G401 (cell line): ENCODE measurements around the gene PSMD4. TPM values are rescaled to one million over a fixed set of nuclear protein-coding genes. Genes with fewer than 3 reads are reported as not detected.

Source experiments
- DNase-seq: peaks from one replicate; pipeline ENCODE4 v3.0.0-alpha.2; 2015; ENCODE audit warnings: low spot score
- in situ Hi-C: cut with HindIII; loops from 2 replicates; pipeline ENCODE4 v1.10.0; 2016; ENCODE audit warnings: low sequenced_read_pairs, mixed read lengths
- total RNA-seq: library from RNA; depleted of rRNA; stranded (reverse); fragments of >200 nt; shearing (Covaris generic); gene quantifications from 2 replicates; pipeline ENCODE4 v1.2.3, GENCODE V29; 2014; rRNA removed

The PSMD4 gene
- total RNA-seq, 1 experiment from 2014 or later, result 242 TPM

DNA sequence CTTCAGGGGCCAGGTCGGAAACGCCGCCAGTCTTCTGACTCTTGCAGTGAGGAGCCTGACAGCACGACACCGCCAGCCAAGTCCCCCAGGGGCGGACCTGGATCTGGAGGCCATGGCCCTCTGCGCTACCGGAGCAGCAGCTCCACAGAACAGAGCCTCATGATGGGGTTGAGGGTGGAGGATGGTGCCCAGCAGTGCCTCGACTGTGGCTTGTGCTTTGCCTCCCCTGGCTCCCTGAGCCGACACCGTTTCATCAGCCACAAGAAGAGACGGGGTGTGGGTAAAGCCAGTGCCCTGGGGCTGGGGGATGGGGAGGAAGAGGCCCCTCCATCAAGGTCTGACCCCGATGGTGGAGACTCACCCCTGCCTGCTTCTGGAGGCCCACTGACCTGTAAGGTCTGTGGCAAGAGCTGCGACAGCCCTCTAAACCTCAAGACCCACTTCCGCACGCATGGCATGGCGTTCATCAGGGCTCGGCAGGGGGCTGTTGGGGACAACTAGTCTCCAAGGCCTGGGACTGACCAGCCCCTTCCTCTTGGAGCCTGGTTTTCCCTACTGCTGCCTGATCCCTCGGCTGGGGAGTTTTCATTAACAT, 36.3 kb downstream of the PSMD4 start:
- in situ Hi-C loops, result no loop called here
- DNase-seq, result no peak

DNA sequence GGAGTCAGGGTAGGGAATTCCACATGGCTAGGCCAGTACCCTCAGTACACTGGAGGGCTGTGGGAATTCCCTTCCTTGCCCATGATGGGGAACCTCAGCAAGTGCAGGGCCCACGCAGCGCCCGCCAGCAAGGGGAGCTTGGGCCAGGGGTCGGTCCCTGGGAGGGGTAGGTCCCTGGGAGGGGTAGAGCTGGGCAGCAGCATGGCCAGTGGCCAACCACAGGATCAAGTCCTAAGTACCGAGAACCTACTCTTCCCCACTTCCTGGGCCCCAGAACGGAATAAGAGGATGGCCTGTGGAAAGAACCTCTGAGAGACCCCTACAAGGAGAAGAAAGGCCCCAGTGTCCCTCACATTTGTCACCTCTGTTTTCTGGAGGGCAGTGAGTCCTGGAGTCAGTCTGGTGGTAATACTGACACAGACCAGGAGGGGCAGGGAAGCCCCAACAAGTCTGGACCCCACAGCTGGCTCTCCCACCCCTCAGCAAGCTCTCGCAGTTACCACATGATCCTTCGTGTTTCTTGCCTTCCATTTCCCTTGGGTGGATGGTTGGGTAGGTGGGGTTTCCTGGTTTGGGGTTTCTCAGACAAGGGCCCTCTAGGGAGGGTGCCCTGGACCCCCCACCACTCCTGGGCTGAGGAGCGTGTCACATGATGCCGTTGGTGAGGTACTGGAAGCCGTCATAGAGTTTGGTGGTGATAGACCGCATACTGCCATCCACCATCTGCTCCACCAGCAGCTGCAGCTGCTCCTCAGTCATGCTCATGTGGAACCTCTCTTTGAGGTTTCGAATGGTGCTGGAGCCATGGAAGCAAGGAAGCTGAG, 37.9 kb downstream of the PSMD4 start:
- in situ Hi-C loops, result no loop called here
- no peak for DNase-seq

DNA sequence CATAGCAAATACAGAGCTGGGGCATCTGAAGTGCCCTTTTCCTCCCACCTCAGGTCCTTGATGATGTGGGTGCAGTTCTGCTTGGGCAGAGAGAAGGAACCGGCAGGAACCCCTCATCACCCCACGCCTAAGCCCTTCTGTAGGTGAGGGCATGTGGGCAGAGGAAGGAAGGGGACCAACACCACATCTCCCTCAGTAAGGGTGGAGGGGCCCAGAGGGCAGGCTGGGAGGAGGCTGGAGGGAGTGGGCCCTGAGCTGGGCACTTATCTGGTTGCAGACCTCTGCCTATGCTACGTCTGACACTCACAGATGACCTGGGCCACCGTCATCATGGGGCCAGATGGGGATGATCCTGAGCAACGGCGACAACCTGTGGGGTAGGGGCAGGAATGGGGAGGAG, 38.6 kb downstream of the PSMD4 start:
- in situ Hi-C loops, result no loop called here
- DNase-seq, result no peak

- in situ Hi-C loops, result no loop called here
- DNase-seq, result no peak
Measured at GRCh38 chr1:151294742-151295462, 40.4 kb downstream of the PSMD4 start.

GRCh38 chr1:151309811-151310323, 55.3 kb downstream of the PSMD4 start:
- in situ Hi-C loops, result no loop called here
- DNase-seq, result no peak

DNA sequence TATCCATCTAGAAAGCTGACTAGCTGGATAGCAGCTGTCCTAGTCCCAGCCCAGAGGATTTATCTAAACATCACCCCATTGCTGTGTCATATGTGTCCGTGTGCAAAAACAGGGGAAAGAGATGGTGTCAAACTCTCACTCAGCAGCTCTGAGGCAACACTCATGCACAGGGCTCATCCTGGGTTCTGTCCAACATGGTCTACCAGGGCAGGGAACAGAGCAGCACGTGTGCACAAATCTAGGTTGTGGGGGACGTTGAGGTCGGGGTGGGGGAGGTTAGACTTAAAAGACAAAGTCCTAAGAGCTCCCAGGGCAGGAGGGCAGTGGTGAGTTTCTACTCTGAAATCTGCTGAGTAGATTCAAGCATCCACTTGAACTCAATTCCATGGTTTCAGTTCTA, 56.5 kb downstream of the PSMD4 start:
- in situ Hi-C loops, result no loop called here
- no peak for DNase-seq

DNA sequence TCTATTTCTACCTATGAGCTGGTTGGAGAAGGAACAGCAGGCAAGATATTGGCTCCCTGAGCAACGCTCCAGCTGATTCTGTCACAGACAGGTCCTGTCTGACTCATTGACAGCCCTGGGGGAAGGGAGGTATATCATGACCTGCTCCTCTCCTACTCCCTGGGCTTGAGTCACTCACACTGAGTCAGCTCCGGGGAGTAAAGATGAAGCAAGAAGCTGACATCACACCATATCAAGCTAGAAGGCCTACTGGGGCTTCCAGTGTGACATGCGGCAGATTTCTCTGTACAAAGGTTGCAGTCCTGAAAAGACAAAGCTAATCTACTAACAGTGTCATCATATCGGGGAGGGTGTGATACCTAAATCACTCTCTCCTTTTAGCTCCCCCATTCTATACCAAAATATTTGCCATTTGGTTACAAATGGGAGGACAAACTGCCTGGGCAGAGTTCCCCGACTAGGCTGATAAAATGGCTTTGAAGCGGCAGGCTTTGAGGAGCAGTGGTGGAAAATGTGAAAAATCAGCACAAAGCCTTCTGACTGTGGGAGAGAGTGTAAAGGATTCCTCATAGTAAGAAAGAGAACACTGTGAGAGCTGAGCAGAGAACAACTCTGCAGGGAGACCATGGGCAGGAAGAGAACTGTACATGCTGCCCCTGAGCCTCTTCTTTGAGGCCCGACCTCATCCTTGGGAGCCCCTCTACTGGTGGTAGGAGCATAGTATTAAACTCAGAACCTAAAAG, 57.2 kb downstream of the PSMD4 start:
- no peak for DNase-seq
- in situ Hi-C loops, result no loop called here

GRCh38 chr1:151312411-151312810, 57.9 kb downstream of the PSMD4 start:
- DNase-seq, result no peak
- in situ Hi-C loops, result no loop called here

DNA sequence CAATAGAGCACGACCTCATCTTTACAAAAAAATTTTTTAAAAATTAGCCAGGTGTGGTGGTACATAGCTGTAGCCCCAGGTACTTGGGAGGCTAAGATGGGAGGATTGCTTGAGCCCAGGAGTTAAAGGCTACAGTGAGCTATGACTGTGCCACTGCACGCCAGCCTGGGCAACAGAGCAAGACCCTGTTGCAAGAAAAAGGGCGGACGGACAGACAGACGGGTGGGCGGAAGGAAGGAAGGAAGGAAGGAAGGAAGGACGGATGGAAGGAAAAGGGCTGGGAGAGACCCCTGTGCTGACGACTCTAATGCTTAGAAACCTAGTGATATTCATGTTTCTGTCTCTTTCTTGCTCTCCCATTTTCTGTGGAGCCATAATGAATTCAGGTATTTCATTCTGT, 58.3 kb downstream of the PSMD4 start:
- DNase-seq, result no peak
- in situ Hi-C loops, result no loop called here

- no peak for DNase-seq
- in situ Hi-C loops, result no loop called here
Measured at GRCh38 chr1:151313501-151313900, 59.0 kb downstream of the PSMD4 start.

GRCh38 chr1:151314137-151314875, 59.8 kb downstream of the PSMD4 start:
- peak; percentile 39 for DNase-seq
- in situ Hi-C loops, result no loop called here

- in situ Hi-C loops, result no loop called here
Measured at GRCh38 chr1:151315565-151316235, 61.2 kb downstream of the PSMD4 start.

More at GRCh38 chr1:151315565-151316235, 61.2 kb downstream of the PSMD4 start:
- DNase-seq, result no peak

Other genes with a start within 250 kb of the PSMD4 start
- 8.1 and 12.7 TPM in 2 replicates for gene MINDY1, start 247.8 kb upstream of the PSMD4 start, total RNA-seq
- gene PRUNE1, start 246.3 kb upstream of the PSMD4 start, total RNA-seq, result 9.4 and 12.0 TPM in 2 replicates
- gene BNIPL, start 218.1 kb upstream of the PSMD4 start, total RNA-seq, result not detected in 2 replicates
- gene C1orf56, start 207.0 kb upstream of the PSMD4 start, total RNA-seq, result 0.07 TPM in 1 of 2 replicates, not detected in the other
- 54.4 and 84.6 TPM in 2 replicates for gene CDC42SE1, start 195.1 kb upstream of the PSMD4 start, total RNA-seq
- 8.1 and 11.0 TPM in 2 replicates for gene MLLT11, start 194.3 kb upstream of the PSMD4 start, total RNA-seq
- gene GABPB2, start 184.0 kb upstream of the PSMD4 start, total RNA-seq, result 4.6 and 7.8 TPM in 2 replicates
- 2.0 TPM in 2 replicates for gene SEMA6C, start 108.1 kb upstream of the PSMD4 start, total RNA-seq
- not detected in 2 replicates for gene TNFAIP8L2, start 98.1 kb upstream of the PSMD4 start, total RNA-seq
- 6.2 and 8.9 TPM in 2 replicates for gene LYSMD1, start 88.8 kb upstream of the PSMD4 start, total RNA-seq
- gene SCNM1, start 88.6 kb upstream of the PSMD4 start, total RNA-seq, result 44.3 and 57.7 TPM in 2 replicates
- gene TMOD4, start 78.8 kb upstream of the PSMD4 start, total RNA-seq, result not detected in 2 replicates
- gene VPS72, start 64.5 kb upstream of the PSMD4 start, total RNA-seq, result 71.9 and 80.9 TPM in 2 replicates
- gene PIP5K1A, start 56.2 kb upstream of the PSMD4 start, total RNA-seq, result 39.1 and 60.1 TPM in 2 replicates
- 14.6 and 20.3 TPM in 2 replicates for gene ZNF687, start 27.6 kb downstream of the PSMD4 start, total RNA-seq
- gene PI4KB, start 72.7 kb downstream of the PSMD4 start, total RNA-seq, result 19.1 and 40.6 TPM in 2 replicates
- gene RFX5, start 92.5 kb downstream of the PSMD4 start, total RNA-seq, result 102 and 125 TPM in 2 replicates
- gene SELENBP1, start 118.0 kb downstream of the PSMD4 start, total RNA-seq, result 0.27 TPM in 1 of 2 replicates, not detected in the other
- 518 and 580 TPM in 2 replicates for gene PSMB4, start 144.8 kb downstream of the PSMD4 start, total RNA-seq
- gene POGZ, start 204.8 kb downstream of the PSMD4 start, total RNA-seq, result 6.9 and 14.0 TPM in 2 replicates